ENCODE data around the gene ZNF816. TPM values are rescaled to one million over a fixed set of nuclear protein-coding genes. Genes with fewer than 3 reads are reported as not detected.

Gene ZNF816
- total RNA-seq, 1 donor from 2014 or later: 4.2 TPM

Other genes starting within 250 kb of the ZNF816 start
- gene ZNF611, start 227.8 kb downstream of the ZNF816 start, total RNA-seq: 35.7 TPM
- 0.74 TPM for gene ZNF600, start 176.1 kb downstream of the ZNF816 start, total RNA-seq
- 27.0 TPM for gene ZNF28, start 141.2 kb downstream of the ZNF816 start, total RNA-seq
- 44.0 TPM for gene ZNF468, start 105.3 kb downstream of the ZNF816 start, total RNA-seq
- gene ZNF320, start 65.2 kb downstream of the ZNF816 start, total RNA-seq: 27.3 TPM
- gene ZNF888, start 39.5 kb downstream of the ZNF816 start, total RNA-seq: 3.0 TPM
- gene ERVV-1, start 51.0 kb upstream of the ZNF816 start, total RNA-seq: not detected
- not detected for gene ERVV-2, start 81.9 kb upstream of the ZNF816 start, total RNA-seq
- 32.5 TPM for gene ZNF160, start 140.5 kb upstream of the ZNF816 start, total RNA-seq
- 31.7 TPM for gene ZNF415, start 170.0 kb upstream of the ZNF816 start, total RNA-seq
- gene ZNF347, start 196.2 kb upstream of the ZNF816 start, total RNA-seq: 16.5 TPM
- gene ZNF665, start 230.5 kb upstream of the ZNF816 start, total RNA-seq: 2.7 TPM